Activated CD8-positive, alpha-beta memory T cell treated with anti-CD3 and anti-CD28 coated beads for 48 hours (primary cell): ENCODE data around the gene GLG1.
"Not testable (repeated sequence)": the region's sequence is repeated elsewhere in the genome, so short reads cannot be mapped to it uniquely, and the experiment has no call there.

Experiments used
- DNase-seq, 3 experiments: peaks; one replicate each; pipeline ENCODE4 v3.0.0-alpha.2; 2020; ENCODE audit warnings: low read depth in 2 of 3, low spot score in 2 of 3

GLG1 gene

DNA sequence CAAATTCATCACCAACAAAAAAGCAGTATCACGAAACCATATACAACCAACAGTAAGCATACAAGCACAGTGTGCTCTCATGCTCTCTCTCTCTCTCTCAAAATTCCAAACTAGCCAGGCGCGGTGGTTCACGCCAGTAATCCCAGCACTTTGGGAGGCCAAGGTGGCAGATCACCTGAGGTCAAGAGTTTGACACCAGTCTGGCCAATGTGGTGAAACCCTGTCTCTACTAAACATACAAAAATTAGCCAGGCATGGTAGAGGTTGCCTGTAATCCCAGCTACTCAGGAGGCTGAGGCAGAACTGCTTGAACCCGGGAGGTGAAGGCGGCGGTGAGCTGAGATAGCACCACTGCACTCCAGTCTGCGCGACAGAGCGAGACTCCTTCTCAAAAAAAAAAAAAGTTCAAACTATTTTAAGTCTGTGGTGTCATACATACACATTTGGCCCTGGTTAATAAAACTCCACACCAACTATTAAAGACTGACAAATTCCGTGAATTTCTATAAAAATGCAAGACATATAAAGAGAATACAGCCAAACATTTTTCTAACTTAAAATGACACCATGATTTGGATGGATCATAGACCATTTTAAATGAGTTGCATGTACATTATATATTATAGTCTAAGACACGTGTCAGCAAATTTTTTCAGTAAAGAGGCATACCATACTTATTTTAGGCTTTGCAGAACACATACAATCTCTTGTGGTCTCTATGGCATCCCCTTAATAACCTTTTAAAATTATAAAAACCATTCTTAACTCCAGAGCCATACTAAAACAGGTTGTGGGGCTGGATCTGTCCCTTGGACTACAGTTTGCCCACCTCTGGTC lies 30.9 kb downstream of the GLG1 start:
- no peak for DNase-seq

DNA sequence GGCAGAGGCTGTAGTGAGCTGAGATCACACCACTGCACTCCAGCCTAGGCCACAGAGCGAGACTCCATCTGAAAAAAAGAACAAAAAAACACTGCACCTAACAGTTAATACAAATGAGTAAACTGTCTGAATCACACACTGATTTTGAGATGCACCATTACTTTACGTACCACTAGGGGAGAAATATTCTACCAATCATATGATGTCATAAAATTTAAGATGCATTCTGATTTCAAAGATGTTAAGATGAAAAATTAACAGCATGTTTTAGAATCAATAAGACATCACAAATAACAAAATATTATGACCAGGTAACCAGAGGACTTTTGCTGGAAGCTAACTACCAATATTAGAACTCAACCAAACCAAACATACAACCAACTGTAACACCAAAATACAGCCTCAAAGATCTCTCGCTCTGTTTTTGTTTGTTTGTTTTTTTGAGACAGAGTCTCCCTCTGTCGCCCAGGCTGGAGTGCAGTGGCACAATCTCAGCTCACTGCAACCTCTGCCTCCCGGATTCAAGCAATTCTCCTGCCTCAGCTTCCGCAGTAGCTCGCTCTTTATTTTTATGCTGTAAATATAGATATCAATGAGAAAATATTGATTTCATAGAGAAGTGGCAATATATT lies 31.6 kb downstream of the GLG1 start:
- DNase-seq: no peak

DNA sequence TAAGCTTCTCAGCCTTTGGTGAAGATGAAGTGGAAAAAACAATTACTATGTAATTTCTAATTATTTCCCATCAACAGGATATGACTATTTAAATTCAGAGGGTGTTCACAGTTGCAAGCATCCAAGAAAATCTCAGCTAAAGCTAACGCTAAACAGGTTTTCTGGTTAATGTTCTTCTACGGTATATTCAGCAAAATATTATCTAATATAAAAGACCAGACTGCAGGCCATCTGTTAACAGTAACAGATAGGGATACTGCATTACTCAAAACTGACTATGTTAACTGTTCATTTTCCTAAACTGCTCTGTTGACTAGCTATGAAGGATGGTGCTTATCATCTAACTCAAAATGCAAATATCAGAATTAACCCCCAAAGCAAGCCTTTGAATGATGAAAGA lies 32.8 kb downstream of the GLG1 start:
- DNase-seq: no peak

DNA sequence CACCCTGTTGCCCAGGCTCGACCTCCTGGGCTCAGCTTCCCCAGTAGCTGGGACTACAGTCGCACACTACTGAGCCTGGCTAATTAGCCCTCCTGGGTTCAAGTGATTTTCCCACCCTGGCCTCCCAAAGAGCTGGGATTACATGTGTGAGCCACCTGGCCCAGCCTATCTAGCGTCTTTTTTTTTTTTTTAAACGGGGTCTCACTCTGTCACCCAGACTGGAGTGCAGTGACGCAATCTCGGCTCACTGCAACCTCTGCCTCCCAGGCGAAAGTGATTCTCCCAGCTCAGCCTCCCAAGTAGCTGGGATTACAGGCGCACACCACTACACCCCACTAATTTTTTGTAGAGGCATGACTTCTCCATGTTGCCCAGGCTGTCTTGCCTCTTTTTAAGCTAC lies 33.3 kb downstream of the GLG1 start:
- no peak for DNase-seq

DNA sequence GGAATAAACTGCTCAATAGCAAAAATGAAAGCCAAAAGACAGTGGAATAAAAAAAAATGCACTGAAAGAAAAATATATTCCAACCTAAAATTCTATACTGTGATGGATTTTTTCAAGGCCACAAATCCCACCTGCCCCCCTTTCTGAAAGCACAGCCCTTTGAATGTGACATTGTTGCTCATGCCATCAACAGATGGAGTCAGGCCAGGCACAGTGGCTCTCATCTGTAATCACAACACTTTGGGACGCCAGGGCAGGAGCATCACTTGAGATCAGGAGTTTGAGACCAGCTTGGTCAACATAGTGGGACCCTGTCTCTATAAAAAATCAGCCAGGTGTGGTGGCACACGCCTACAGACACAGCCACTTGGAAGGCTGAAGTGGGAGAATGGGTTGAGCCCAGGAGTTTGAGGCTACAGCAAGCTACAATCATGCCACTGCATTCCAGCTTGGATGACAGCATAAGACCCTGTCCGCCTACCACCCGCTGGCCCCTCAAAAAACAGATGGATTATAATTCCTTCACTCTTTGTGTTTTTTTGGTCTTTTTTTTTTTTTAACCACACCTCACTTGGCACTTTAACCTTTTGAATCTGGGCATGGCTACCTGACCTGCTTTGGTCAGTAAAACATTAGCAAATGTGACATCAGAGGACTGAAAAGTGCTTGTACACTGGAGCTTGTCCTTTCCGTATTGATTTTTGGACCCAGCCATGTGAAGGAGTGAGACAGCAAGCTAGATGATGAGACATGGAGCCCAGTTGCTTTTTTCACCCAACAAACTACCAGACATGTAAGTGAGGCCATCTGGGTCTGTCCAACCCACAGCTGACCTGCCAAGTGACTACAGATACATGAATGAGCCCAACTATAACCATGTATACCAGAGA lies 36.3 kb downstream of the GLG1 start:
- DNase-seq: no peak

DNA sequence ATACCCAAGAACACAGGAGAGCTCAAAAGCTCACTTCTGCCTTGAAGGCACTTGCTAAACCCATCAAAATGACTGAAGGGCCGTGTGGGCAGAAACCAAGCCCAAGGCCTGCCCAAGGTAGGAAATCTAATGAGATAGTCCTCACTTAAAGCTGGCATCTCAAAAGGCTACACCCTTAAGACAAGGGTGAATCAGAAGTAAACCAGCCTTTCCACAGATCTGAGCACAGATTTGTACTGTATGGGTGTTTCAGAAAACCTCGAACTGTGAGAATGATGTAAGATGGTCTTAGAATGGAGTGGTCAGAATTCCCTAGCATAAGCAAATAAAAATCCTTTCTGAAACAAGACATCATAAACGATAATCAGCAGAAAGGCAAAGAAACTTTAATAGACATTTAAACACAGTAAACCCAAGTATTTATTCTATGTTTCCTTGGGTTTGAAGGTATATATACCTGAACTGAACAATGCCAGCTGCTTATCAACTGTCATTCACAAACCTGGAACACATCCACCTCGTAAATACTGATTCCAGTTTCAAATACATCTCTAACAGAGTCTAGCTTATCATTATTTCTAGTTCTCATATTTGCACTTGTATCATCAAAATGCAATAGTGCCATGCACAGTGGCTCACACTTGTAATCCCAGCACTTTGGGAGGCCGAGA lies 37.8 kb downstream of the GLG1 start:
- no peak for DNase-seq

DNA sequence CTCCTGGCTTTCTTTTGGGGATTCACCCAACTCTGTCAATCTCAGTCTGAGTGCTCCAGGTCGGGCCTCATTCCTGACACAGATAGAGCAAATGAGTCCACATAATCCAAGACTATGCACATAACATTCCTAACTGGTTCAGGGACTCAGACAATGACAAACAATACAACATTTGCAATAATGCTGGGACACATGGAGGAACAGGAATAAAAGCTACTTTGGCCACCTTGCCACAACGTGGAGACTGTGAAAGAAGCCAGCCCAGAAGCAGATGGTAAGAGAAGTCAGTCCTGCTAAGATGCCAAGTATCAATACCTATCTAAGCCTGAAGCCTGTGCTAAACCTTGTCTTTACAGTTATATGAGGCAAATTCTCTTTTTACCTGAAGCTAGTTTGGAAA lies 39.0 kb downstream of the GLG1 start:
- no peak for DNase-seq

DNA sequence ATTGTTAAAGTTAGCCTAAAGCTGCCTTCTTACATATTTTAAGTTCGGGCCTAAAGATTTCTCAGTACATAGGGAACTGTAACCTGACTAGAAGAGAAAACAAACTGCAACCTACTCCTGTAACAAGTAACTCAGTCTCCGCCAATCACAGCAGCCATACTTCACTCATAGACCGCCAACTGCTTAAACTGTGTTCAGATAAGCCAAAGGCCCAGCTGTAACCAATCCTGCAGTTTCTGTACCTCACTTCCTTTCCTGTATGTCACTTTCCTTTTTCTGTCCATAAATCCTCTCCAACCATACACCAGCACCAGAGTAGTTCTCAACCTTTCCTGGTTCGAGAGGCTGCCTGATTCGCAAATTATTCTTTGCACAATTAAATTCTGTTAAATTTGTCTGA lies 41.5 kb downstream of the GLG1 start:
- DNase-seq: no peak

DNA sequence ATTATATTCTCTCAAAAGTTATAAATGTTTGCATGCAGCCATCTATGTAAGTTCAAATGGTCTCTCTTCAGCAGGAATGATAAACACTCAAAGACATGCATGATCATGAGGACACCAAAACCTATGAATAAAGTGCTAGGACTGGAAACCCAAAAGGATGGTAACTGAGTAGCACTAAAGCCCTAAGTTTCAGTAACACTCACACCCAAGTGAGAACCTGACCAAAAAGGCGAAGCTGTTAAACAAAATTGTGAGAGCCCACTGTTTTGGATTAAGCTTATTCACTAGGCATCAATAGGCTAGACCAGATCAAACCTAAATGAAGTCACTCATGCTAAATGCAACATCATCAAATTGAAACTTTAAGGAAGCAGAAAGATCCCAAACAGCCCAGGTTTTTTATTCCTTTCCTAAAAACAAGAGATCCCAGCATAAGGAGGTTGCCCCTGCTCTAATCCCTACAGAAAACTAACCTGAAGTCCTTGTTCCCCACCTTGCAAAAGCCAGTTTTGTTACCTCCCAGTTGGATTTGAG lies 42.4 kb downstream of the GLG1 start:
- DNase-seq: no peak

DNA sequence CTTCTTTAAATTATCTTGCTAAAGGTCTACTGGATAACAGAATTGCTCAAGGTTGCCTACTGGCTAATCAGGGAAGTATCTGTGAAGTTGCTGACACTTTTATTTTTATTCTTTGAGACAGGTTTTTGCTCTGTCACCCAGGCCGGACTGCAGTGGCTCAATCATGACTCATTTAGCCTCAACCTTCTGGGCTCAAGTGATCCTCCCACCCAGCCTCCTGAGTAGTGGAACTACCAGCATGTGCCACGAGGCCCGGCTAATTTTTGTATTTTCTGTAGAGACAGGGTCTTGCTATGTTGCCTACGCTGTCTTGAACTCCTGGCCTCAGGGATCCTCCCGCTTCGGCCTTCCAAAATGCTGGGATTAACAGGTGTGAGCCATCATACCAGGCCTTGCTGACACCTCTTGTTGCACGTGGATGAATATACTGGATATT lies 43.1 kb downstream of the GLG1 start:
- DNase-seq: no peak

DNA sequence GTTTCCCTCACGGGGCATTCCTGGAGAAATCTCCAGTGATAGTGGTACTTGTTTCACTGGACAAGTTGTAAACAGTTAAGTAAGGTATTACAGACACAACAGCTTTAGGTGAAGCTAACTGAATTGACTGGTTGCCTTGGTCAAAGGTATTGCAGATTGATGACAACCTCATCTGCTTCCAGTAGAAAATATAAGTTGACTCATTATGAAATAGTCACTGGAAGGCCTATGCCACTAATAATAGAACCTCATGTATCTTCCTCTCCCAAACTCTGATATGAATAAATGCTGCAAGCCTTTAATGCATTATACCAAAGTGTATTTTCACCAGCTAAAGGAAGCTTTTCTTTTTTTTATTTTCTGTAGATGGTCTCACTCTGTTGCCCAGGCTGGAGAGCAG lies 44.8 kb downstream of the GLG1 start:
- no peak for DNase-seq

DNA sequence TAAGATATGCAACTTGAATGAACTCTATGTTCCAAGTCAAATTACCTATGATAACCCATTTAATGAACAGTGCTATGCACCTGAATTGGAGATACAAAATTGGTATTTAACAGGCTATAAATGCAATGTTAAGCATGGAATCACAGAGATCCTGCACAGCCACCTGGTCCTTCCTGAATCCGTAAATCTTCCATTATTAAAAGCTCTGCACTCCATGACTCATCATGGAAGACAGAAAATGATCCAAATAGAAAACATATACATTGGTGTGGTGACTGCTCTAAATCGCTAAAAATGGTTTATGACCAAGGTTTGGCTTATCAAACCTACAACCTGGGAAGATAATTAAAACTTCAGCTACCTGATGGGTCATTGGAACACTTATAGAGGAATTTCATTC lies 45.3 kb downstream of the GLG1 start:
- no peak for DNase-seq

DNA sequence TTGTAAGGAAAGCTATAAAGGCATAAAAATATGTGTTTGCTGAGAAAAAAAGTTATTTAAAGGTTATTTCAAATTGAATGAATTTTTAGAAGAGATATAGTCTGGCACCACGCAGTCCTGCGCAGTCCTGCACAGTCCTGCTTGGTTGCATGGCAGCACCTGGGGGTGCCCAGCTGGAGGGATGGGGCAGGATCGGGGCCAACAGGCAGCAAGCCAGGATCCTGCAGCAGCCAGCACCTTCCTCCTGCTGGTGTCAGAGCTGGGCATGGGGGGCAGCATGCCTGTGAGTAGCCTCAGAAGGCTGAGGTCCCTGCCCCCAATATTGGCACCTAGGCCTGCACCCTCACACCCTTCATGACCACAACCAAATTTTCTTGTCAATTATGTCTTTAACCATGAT lies 46.0 kb downstream of the GLG1 start:
- no peak for DNase-seq

DNA sequence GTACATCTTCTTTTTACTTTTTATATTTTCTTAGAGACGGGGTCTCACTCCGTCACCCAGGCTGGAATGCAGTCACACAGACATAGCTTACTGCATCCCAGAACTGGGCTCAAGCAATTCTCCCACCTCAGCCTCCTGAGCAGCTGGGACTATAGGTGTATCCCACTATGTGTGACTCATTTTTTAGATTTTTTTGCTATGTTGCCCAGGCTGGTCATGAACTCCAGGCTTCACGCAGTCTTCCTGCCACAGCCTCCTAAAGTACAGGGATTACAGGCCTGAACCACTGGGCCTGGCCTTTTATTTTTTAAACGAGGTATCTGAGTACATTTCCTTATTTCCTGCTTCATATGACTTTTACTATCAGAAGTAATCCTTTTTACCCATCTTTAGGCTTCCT lies 48.0 kb downstream of the GLG1 start:
- no peak for DNase-seq

DNA sequence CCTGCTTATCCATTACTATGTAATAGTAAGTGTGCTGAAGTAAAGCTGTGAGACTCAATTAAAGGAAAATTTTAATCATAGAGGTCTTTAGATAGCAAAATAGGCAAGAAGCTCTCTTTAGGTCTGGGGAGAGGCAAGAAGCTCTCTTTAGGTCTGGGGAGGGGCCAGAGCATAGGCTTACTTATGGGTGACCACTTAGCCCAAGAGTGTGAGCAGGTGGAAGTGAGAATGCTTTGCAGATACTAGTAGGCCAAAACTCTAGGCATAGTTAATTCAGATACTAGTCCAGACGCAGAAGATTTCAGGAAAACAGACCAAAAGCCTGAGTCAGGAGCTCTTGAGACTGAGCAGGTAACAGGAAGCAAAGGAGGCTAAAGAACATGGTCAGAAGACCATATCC lies 49.6 kb downstream of the GLG1 start:
- no peak for DNase-seq

DNA sequence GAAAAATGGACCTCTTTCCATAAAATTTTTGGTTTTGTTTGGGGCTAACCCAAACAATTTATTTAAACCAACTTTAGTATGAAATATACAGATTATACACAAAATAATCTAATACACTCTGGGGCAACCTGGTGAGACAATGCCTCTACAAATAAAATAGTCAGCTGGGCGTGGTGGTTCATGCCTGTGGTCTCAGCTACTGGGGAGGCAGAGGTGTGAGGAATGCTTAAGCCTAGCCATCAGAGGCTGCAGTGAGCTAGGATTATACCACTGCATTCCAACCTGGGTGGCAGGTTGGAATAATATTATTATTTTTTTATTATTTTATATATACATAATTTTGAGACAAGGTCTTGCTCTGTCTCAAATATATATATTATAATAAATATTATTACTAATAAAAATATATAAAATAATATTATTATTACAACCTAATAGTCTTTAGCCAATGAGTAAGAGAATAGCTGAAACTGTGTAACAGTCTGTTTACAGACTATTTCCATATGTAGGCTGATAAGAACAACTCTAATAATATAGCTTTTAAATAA lies 50.5 kb downstream of the GLG1 start:
- no peak for DNase-seq

DNA sequence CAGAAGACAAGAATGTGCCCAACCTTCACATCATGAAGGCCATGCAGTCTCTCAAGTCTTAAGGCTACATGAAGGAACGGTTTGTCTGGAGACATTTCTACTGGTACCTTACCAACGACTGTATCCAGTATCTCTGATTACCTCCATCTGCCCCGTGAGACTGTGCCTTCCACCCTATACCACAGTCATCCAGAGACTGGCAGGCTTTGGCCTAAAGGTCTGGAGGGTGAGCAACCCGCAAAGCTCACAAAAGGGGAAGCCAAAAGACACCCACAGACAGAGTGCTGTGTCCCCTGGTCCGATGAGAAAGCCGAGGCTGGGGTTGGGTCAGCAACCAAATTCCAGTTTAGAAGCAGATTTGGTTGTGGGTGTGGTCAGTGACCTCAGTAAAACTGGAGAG lies 54.6 kb downstream of the GLG1 start:
- DNase-seq: not testable (repeated sequence)

DNA sequence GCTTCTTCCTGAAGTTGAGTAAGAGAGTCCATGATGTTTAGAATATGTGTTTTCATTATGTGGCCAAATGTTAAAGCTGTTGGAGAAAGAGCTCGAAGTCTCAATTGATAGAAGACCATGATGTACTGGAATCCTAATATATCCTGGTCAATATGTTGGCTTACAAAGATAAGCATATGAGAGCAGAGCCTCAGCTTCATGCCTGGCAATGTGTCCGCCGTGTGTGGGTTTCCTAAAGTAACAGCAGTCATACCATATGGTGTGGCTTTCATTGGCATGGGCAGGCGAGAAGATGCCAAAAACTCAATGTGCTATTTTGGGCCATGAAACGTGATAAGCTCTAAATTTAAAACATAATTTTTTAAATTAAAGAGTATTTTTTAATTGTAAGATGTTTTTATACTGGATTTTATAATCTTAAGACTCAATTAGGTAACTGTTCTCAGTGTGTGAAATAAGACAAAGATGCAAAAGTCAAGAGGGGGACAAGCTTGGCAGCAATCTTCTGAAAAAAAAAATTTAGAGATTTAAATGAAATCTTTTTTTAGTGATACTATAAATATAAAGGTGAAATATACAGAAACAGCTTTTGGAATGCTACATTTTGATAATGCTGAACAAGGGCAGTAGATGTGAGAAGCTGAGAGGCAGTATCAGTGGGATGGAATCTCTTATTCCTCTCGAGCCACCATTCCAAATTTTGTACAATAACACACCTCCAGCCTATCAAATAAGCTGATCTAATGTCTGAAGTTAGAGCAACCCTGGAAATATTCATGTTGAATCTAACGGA lies 56.5 kb downstream of the GLG1 start:
- not testable (repeated sequence) for DNase-seq

DNA sequence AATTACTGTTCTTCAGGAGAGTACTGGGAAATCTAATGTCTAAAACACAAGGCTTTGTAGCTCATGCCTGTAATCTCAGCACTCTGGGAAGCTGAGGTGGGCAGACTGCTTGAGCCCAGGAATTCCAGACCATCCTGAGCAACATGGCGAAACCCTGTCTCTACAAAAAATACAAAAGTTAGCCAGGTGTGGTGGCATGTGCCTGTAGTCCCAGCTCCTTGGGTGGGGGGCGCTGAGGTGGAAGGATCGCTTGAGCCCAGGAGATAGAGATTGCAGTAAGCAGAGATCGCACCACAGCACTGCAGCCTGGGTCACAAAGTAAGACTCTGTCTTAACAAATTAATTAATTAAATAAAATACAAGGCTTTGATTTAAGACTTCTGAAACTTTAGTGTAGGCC lies 60.8 kb downstream of the GLG1 start:
- not testable (repeated sequence) for DNase-seq
